Suppressor macrophage (primary cell): Measurements from ENCODE around the gene SPRR2E.
"Not testable (repeated sequence)": the region's sequence is repeated elsewhere in the genome, so short reads cannot be mapped to it uniquely, and the experiment has no call there.

ENCODE experiments used
- DNase-seq, 4 experiments: peaks; one replicate each; pipeline ENCODE4 v3.0.0-alpha.2; 2020 to 2022
- total RNA-seq, 17 experiments: gene quantifications; one replicate each; lab custom pipeline; 2026; ENCODE audit warnings: mixed read lengths in 6 of 17, inconsistent platforms in 3 of 17; lab: John Stamatoyannopoulos, UW

Gene SPRR2E
- total RNA-seq = 0 to 0.77 (median 0) reads per million in 17 experiments

GRCh38 chr1:153094426-153094825 is at the start of gene SPRR2E:
SPRR2E (minus strand) TSS chr1:153094526; CDS start chr1:153093751, 775 bp downstream.
- no peak for DNase-seq

GRCh38 chr1:153141377-153141776 is 47.1 kb upstream of the SPRR2E start:
- DNase-seq = no peak

DNA sequence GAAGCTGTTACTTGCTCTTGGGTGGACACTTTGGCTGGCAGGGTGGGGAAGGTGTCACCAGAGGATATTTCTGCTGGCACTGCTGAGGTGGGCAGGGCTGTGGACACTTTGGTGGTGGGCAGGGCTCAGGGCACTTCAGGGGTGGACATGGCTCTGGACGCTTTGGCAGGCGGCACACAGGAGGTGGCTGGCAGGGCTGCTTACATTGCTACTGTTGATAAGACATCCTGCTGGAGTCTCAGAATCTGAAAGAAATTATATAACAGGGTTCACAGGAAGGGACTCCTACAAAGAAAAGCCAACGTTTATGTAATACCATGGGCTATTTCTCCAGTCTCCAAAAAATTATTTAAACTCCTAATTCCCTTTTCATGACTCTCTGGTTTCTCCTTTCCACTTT is 46.2 kb upstream of the SPRR2E start:
- DNase-seq = no peak

GRCh38 chr1:153133743-153134142 is 39.4 kb upstream of the SPRR2E start:
- no peak for DNase-seq

- no peak for DNase-seq
Measured at GRCh38 chr1:153133267-153133666, 38.9 kb upstream of the SPRR2E start.

DNA sequence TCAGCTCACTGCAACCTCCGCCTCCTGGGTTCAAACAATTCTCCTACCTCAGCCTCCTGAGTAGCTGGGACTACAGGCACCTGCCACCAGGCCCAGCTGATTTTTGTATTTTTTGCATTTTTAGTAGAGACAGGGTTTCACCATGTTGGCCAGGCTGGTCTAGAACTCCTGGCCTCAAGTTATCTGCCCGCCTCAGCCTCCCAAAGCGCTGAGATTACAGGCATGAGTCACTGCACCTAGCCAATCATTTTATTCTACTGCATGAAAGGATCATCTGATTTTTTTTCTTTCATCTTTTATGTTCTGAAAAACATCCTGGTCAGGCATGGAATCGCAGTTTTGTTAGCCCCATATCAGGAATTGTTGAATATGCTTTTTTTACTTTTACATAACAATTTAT is 34.4 kb upstream of the SPRR2E start:
- DNase-seq = not testable (repeated sequence)

GRCh38 chr1:153127296-153127695 is 33.0 kb upstream of the SPRR2E start:
- no peak for DNase-seq

GRCh38 chr1:153125536-153125935 is 31.2 kb upstream of the SPRR2E start:
- no peak for DNase-seq

GRCh38 chr1:153123793-153124192 is 29.5 kb upstream of the SPRR2E start:
- DNase-seq = not testable (repeated sequence)

- no peak for DNase-seq
Measured at GRCh38 chr1:153122831-153123421, 28.6 kb upstream of the SPRR2E start.

- no peak for DNase-seq
Measured at GRCh38 chr1:153120945-153121344, 26.6 kb upstream of the SPRR2E start.

- DNase-seq = no peak
Measured at GRCh38 chr1:153119491-153119971, 25.2 kb upstream of the SPRR2E start.

GRCh38 chr1:153115264-153115663 is 20.9 kb upstream of the SPRR2E start:
- not testable (repeated sequence) for DNase-seq

GRCh38 chr1:153113416-153113815 is 19.1 kb upstream of the SPRR2E start, which contains the start of gene SPRR2F:
SPRR2F (minus strand) TSS chr1:153113516; CDS start chr1:153112733, 783 bp downstream.
- no peak for DNase-seq

DNA sequence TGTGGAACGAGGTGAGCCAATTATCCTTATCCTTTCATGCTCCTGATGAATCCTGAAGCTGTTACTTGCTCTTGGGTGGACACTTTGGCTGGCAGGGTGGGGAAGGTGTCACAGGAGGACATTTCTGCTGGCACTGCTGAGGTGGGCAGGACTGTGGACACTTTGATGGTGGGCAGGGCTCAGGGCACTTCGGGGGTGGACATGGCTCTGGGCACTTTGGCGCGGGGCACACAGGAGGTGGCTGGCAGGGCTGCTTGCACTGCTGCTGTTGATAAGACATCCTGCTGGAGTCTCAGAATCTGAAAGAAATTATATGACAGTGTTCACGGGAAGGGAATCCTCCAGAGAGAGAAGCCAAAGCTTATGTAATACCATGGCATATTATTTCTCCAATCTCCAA is 18.1 kb upstream of the SPRR2E start:
- DNase-seq = not testable (repeated sequence)

DNA sequence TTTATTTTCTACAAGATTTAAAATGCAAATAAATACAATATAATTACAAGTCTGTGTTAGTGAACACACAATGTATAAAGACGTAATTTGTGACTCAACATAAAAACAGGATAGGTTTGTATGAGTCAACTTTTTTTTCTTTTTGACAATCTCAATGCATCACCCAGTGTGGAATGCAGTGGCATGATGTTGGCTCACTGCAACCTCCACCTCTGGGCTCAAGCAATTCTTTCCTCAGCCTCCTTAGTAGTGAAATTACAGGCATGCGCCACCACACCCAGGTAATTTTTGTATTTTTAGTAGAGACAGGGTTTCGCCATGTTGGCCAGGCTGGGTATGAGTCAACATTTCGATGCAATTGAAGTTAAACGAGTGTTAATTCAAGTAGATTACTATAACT is 5.9 kb upstream of the SPRR2E start:
- no peak for DNase-seq

DNA sequence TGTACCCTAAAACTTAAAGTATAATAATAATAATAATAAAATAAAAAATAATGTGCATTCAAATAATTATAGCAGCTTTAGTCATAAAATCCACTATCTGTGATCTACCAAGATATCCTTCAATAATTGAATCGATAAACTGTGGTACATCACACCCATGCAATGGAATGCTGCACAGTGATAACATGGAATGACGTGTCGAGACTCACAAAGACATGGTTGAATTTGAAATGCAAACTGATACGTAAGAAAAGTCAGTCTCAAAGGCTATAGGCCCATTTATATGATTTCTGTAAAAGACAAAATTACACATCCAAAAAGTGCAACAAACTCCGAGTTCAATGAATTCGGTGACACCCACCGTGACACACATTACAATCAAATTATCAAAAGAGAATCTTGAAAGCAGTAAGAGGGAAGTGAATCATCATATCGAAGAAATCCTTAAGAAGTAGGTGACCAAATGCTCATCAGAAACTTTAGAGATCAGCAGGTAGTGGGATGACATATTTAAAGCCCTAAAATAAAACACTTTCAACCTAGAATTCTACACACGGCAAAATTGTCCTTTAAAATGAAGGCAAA is 5.2 kb upstream of the SPRR2E start:
- no peak for DNase-seq

DNA sequence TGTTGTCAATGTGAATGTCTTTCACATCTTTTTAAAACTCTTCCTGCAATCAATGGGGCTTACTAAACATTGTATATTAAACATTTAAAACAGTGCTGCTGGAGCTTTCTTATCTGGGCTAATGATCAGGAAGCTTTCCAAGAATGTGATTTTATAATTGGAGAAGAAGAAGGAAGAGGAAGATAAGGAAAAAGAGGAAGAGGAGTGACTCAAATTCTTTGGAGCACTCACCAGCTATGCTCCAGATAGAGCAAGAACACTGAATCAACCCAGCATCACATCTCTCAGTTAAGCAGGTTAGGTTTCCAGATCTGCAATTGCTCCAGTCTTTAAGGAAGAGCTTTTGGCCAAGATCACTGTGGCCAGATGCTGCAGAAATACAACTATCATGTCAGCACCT is 1.4 kb upstream of the SPRR2E start:
- DNase-seq = no peak

- no peak for DNase-seq
Measured at GRCh38 chr1:153087652-153088051, 6.7 kb downstream of the SPRR2E start.

- no peak for DNase-seq
Measured at GRCh38 chr1:153081736-153082135, 12.6 kb downstream of the SPRR2E start.

GRCh38 chr1:153072806-153073726 is 21.3 kb downstream of the SPRR2E start:
- no peak for DNase-seq

DNA sequence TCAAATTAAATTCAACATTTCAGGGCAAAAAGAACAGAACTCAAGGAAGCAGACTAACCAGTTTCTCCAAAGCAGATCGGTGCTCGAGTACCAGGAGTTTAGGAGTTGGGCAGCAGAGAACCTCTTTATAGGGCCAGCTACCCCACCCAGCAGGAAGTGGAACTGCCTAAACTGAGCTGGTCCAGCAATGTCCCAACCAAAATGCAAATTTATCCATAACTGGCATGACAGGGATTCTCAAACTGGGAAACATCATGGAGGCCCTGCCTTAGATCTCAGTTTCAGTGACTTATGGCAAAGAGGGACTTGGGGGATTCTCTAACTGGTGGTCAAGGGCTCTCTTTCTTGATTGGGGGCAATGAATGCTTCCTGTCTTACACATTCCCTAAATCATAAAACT is 22.8 kb downstream of the SPRR2E start, which contains the start of gene SPRR2B:
SPRR2B (minus strand) TSS at position 101 of the 400 bp plus-strand sequence. CDS start 772 bp downstream, outside the sequence.
- DNase-seq = no peak

DNA sequence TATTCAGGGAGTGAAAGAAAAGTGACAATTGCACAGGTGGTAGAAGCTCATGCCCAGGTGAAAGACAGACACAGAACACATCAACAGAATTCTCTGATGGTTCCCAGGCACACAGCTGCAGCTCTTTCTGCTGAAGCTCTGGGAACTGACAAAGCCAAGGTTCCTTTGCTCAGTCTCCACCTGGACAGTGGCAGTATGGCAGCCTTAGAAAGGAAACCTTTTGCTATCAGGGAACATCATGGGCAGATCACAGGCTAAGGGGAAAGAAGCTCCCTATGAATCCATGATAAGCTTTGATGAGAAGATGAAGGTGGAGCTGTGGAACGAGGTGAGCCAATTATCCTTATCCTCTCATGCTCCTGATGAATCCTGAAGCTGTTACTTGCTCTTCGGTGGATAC is 24.1 kb downstream of the SPRR2E start:
- DNase-seq = no peak
